Prostate gland (tissue), 2 donors: ENCODE measurements around the gene NUP85.

Source experiments
- POLR2A ChIP-seq: fragments of 450-650 bp; IDR thresholded peaks from one replicate; pipeline ENCODE4 v1.6.1; 2016; ENCODE audit warnings: antibody characterized with exemption, mild to moderate bottlenecking
- TF ChIP-seq, protein P1 (sequence below), 4 experiments: fragments of 200-600 bp in 2 of 4; fragments of 450-650 bp in 2 of 4; sonication (generic) in 2 of 4; IDR thresholded peaks; 1 replicate in 3 of 4; 2 replicates in 1 of 4; pipeline ENCODE4 v1.5.1; 2016 to 2019; ENCODE audit warnings: antibody characterized with exemption in 4 of 4, mild to moderate bottlenecking in 2 of 4, moderate library complexity in 2 of 4

DNA sequence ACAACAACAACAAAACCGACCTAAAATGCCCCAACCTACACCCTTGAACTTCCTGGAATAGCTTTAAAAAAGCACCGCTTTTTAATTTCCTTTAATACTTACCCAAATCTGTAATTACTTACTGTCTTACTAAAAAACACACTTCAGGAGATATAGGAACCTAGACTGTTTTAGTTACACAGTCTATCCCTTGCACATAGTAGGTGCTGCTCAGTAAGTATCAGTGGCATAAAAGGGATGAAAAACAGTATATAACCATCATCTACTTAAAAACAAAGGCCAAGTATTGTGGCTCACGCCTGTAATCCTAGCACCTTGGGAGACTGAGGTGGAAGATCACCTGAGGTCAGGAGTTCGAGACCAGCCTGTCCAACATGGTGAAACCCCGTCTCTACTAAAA is 28.9 kb upstream of the NUP85 start:
- TF ChIP-seq, protein P1, sequence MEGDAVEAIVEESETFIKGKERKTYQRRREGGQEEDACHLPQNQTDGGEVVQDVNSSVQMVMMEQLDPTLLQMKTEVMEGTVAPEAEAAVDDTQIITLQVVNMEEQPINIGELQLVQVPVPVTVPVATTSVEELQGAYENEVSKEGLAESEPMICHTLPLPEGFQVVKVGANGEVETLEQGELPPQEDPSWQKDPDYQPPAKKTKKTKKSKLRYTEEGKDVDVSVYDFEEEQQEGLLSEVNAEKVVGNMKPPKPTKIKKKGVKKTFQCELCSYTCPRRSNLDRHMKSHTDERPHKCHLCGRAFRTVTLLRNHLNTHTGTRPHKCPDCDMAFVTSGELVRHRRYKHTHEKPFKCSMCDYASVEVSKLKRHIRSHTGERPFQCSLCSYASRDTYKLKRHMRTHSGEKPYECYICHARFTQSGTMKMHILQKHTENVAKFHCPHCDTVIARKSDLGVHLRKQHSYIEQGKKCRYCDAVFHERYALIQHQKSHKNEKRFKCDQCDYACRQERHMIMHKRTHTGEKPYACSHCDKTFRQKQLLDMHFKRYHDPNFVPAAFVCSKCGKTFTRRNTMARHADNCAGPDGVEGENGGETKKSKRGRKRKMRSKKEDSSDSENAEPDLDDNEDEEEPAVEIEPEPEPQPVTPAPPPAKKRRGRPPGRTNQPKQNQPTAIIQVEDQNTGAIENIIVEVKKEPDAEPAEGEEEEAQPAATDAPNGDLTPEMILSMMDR (IDR thresholded peaks at IDR 0.05) = no peak
- no peak for TF ChIP-seq POLR2A
